Neural progenitor cell (in vitro differentiated cells): ENCODE results near the gene LRRN2. TPM values are rescaled to one million over a fixed set of nuclear protein-coding genes. Genes with fewer than 3 reads are reported as not detected.

Experiments
- DNase-seq: peaks from one replicate; pipeline ENCODE4 v3.0.0-alpha.2; 2016; ENCODE audit warnings: low spot score
- H2AFZ ChIP-seq: fragments of 200-600 bp; sonication (generic); replicated peaks from 2 replicates; pipeline ENCODE4 v1.6.1; 2016; ENCODE audit warnings: antibody characterized with exemption
- H3F3A ChIP-seq: fragments of 200-600 bp; sonication (generic); 2 replicates; pipeline ENCODE4 v1.6.1; 2016; ENCODE audit warnings: antibody characterized with exemption, low read depth
- H3K27ac ChIP-seq: fragments of 200-600 bp; sonication (generic); 2 replicates; pipeline ENCODE4 v1.5.1; 2016; ENCODE audit warnings: mild to moderate bottlenecking
- H3K27me3 ChIP-seq: fragments of 200-600 bp; sonication (generic); 2 replicates; pipeline ENCODE4 v1.6.1; 2016; ENCODE audit warnings: mild to moderate bottlenecking, moderate library complexity
- H3K36me3 ChIP-seq: fragments of 200-600 bp; sonication (generic); 2 replicates; pipeline ENCODE4 v1.5.1; 2016
- H3K4me1 ChIP-seq: fragments of 200-600 bp; sonication (generic); 2 replicates; pipeline ENCODE4 v1.6.1; 2016; ENCODE audit warnings: mixed run types
- H3K4me2 ChIP-seq: fragments of 200-600 bp; sonication (generic); 2 replicates; pipeline ENCODE4 v1.6.1; 2016
- H3K4me3 ChIP-seq: fragments of 200-600 bp; sonication (generic); 2 replicates; pipeline ENCODE4 v1.5.1; 2016
- H3K79me2 ChIP-seq: fragments of 200-600 bp; sonication (generic); 2 replicates; pipeline ENCODE4 v1.6.1; 2016; ENCODE audit warnings: low read depth
- H3K9ac ChIP-seq: fragments of 200-600 bp; sonication (generic); 2 replicates; pipeline ENCODE4 v1.6.1; 2016
- H3K9me3 ChIP-seq: fragments of 200-600 bp; sonication (generic); 2 replicates; pipeline ENCODE4 v1.5.1; 2016; ENCODE audit warnings: low read depth
- H4K20me1 ChIP-seq: fragments of 200-600 bp; sonication (generic); 2 replicates; pipeline ENCODE4 v1.6.1; 2016; ENCODE audit warnings: low read depth
- H3K27ac Mint-ChIP-seq: 3 replicates; pipeline ENCODE4 v1.8.0; 2021; ENCODE audit warnings: mixed read lengths
- H3K27me3 Mint-ChIP-seq: 2 replicates; pipeline ENCODE4 v1.8.0; 2022; ENCODE audit warnings: low read depth, mild to moderate bottlenecking, inconsistent platforms, moderate library complexity, mixed read lengths; ENCODE audit not compliant: insufficient read depth
- H3K36me3 Mint-ChIP-seq: 3 replicates; pipeline ENCODE4 v1.8.0; 2021; ENCODE audit warnings: mixed read lengths
- H3K4me1 Mint-ChIP-seq: 3 replicates; pipeline ENCODE4 v1.8.0; 2021; ENCODE audit warnings: mixed read lengths
- H3K4me3 Mint-ChIP-seq: 3 replicates; pipeline ENCODE4 v1.8.0; 2021; ENCODE audit warnings: mild to moderate bottlenecking, moderate library complexity, mixed read lengths
- H3K9me3 Mint-ChIP-seq: 3 replicates; pipeline ENCODE4 v1.8.0; 2020; ENCODE audit warnings: mixed read lengths
- CTCF ChIP-seq: fragments of 200-600 bp; sonication (generic); IDR thresholded peaks from 2 replicates; pipeline ENCODE4 v1.5.1; 2017; ENCODE audit warnings: antibody characterized with exemption, mild to moderate bottlenecking
- EZH2 ChIP-seq: fragments of 200-600 bp; sonication (generic); IDR thresholded peaks from 2 replicates; pipeline ENCODE4 v1.6.1; 2017; ENCODE audit warnings: antibody characterized with exemption, mild to moderate bottlenecking, moderate library complexity
- EZH2phosphoT487 ChIP-seq: fragments of 200-600 bp; sonication (generic); IDR thresholded peaks from 2 replicates; pipeline ENCODE4 v1.6.1; 2017; ENCODE audit warnings: antibody characterized with exemption
- total RNA-seq: library from RNA; depleted of rRNA; stranded (reverse); fragments of >200 nt; gene quantifications from 2 replicates; pipeline ENCODE4 v1.2.3, GENCODE V29; 2015; ENCODE audit warnings: low replicate concordance

LRRN2 gene
- total RNA-seq, 1 donor from 2014 or later: 1.9 TPM

- peaks cover 3% of the 10 kb centered on the region for H3K27me3 Mint-ChIP-seq
- Histone ChIP-seq H3K9me3 (no peaks in the 10 kb centered on the region), H3K4me2 (no peak overlapping the region), H3K36me3 (no peaks in the 10 kb centered on the region), H2AFZ (peak overlapping the region; percentile 26), H3K79me2 (no peaks in the 10 kb centered on the region), H3K9ac (no peak overlapping the region), H3K4me1 (peaks cover 5% of the 10 kb centered on the region), H3K27me3 (no peaks in the 10 kb centered on the region), H3K27ac (no peak overlapping the region), H3F3A (no peaks in the 10 kb centered on the region), H3K4me3 (no peak overlapping the region), H4K20me1 (no peaks in the 10 kb centered on the region)
- no peak overlapping the region for H3K27ac Mint-ChIP-seq
- H3K4me3 Mint-ChIP-seq: no peak overlapping the region
- no peak for DNase-seq
- H3K36me3 Mint-ChIP-seq: no peaks in the 10 kb centered on the region
- peaks cover 3% of the 10 kb centered on the region for H3K9me3 Mint-ChIP-seq
- TF ChIP-seq CTCF: no peak
- TF ChIP-seq EZH2phosphoT487: no peak
- TF ChIP-seq EZH2: no peak
- peaks cover 11% of the 10 kb centered on the region for H3K4me1 Mint-ChIP-seq
Observed at GRCh38 chr1:204584699-204585372, 100.7 kb downstream of the LRRN2 start.

GRCh38 chr1:204583909-204584632 is 101.5 kb downstream of the LRRN2 start:
- H3K27me3 Mint-ChIP-seq: peaks cover 7% of the 10 kb centered on the region
- H3K4me3 Mint-ChIP-seq: no peak overlapping the region
- Histone ChIP-seq H4K20me1 (no peaks in the 10 kb centered on the region), H3K27ac (no peak overlapping the region), H2AFZ (peak overlapping the region; percentile 26), H3K9me3 (no peaks in the 10 kb centered on the region), H3K4me1 (peaks cover 13% of the 10 kb centered on the region), H3K27me3 (no peaks in the 10 kb centered on the region), H3K36me3 (no peaks in the 10 kb centered on the region), H3K4me2 (no peak overlapping the region), H3K4me3 (no peak overlapping the region), H3K79me2 (no peaks in the 10 kb centered on the region), H3K9ac (no peak overlapping the region), H3F3A (no peaks in the 10 kb centered on the region)
- H3K36me3 Mint-ChIP-seq: no peaks in the 10 kb centered on the region
- no peak for DNase-seq
- H3K27ac Mint-ChIP-seq: no peak overlapping the region
- H3K9me3 Mint-ChIP-seq: peaks cover 3% of the 10 kb centered on the region
- peaks cover 17% of the 10 kb centered on the region for H3K4me1 Mint-ChIP-seq
- TF ChIP-seq CTCF (no peak), EZH2phosphoT487 (no peak), EZH2 (no peak)

- H3K27me3 Mint-ChIP-seq: peaks cover 12% of the 10 kb centered on the region
- peaks cover 8% of the 10 kb centered on the region for H3F3A ChIP-seq
- peaks cover 1% of the 10 kb centered on the region for H3K9me3 Mint-ChIP-seq
- H4K20me1 ChIP-seq: no peaks in the 10 kb centered on the region
- H3K27ac ChIP-seq: no peak overlapping the region
- no peaks in the 10 kb centered on the region for H3K27me3 ChIP-seq
- H3K4me3 Mint-ChIP-seq: no peak overlapping the region
- no peaks in the 10 kb centered on the region for H3K36me3 Mint-ChIP-seq
- TF ChIP-seq EZH2phosphoT487 (no peak), EZH2 (no peak), CTCF (no peak)
- H3K4me2 ChIP-seq: no peak overlapping the region
- peaks cover 22% of the 10 kb centered on the region for H3K4me1 Mint-ChIP-seq
- no peaks in the 10 kb centered on the region for H3K79me2 ChIP-seq
- DNase-seq: no peak
- H3K9ac ChIP-seq: no peak overlapping the region
- H3K4me3 ChIP-seq: no peak overlapping the region
- H2AFZ ChIP-seq: no peak overlapping the region
- H3K4me1 ChIP-seq: peaks cover 27% of the 10 kb centered on the region
- no peaks in the 10 kb centered on the region for H3K9me3 ChIP-seq
- H3K36me3 ChIP-seq: no peaks in the 10 kb centered on the region
- no peak overlapping the region for H3K27ac Mint-ChIP-seq
Observed at GRCh38 chr1:204581759-204582158, 103.8 kb downstream of the LRRN2 start.
